ENCODE results near the gene AP3B1.
"Not testable (repeated sequence)": the region's sequence is repeated elsewhere in the genome, so short reads cannot be mapped to it uniquely, and the experiment has no call there.

Gene AP3B1

GRCh38 chr5:78078858-78079257 is 215.6 kb downstream of the AP3B1 start:
- H3K9me3 ChIP-seq (ENCODE audit: low read length), result no peaks in the 10 kb centered on the region

DNA sequence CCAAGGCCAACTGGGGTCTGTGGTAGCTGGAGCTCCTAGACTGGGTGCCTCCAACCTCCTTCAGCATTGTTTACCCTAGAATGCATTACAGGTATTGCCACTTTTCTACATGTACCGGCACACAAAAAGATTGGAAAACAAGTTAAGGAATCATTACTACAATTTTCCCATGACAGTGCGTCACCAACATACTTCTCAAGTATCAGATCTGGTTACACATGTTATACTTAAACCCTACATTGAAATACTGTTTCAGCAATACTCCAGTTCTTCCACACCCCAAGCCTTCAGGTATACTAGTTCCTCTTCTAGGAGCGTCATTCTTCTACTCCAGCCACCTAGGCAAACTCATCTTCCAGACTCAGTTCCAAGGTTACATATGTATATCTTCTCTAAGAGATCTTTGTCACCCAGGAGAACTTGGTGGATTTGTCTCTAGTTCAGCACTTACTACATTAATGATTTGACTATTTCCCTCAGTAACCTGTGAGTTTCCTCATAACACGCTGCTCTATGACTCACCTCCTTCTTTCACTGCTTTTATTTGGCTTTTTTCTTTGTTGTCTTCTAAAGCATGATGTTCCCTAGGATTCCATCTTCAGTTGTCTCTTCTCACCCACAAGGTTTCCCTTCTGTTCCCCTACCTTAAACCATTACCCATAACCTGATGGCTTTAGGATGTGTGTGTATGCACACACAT is 217.0 kb downstream of the AP3B1 start:
- Histone ChIP-seq H3K4me1 (ENCODE audit: insufficient read depth, low read length) (no peaks in the 10 kb centered on the region), H3K36me3 (ENCODE audit: insufficient read depth, low read length) (no peaks in the 10 kb centered on the region), H3K9ac (ENCODE audit: low read length) (no peak overlapping the region), H3K9me3 (ENCODE audit: low read length) (no peaks in the 10 kb centered on the region), H3K4me3 (ENCODE audit: low read depth in 1 of 2, low read length in 2 of 2) (no peak overlapping the region), H3K27me3 (ENCODE audit: control insufficient read depth in 1 of 2, insufficient read depth in 2 of 2, low read length in 2 of 2) (no peaks in the 10 kb centered on the region), H3K27ac (ENCODE audit: low read depth, low read length) (no peak overlapping the region)

More at GRCh38 chr5:78078858-78079257, 215.6 kb downstream of the AP3B1 start:
- no peaks in the 10 kb centered on the region for H3K27me3 ChIP-seq (ENCODE audit: control insufficient read depth in 1 of 2, insufficient read depth in 2 of 2, low read length in 2 of 2)
- H3K9ac ChIP-seq (ENCODE audit: low read length), result no peak overlapping the region
- no peak overlapping the region for H3K4me3 ChIP-seq (ENCODE audit: low read depth in 1 of 2, low read length in 2 of 2)
- H3K36me3 ChIP-seq (ENCODE audit: insufficient read depth, low read length), result no peaks in the 10 kb centered on the region
- H3K27ac ChIP-seq (ENCODE audit: low read depth, low read length), result no peak overlapping the region
- H3K4me1 ChIP-seq (ENCODE audit: insufficient read depth, low read length), result no peaks in the 10 kb centered on the region

GRCh38 chr5:78076351-78076750 is 218.1 kb downstream of the AP3B1 start:
- Histone ChIP-seq H3K4me3 (ENCODE audit: low read depth in 1 of 2, low read length in 2 of 2) (no peak overlapping the region), H3K9ac (ENCODE audit: low read length) (no peak overlapping the region), H3K27ac (ENCODE audit: low read depth, low read length) (no peak overlapping the region), H3K27me3 (ENCODE audit: control insufficient read depth in 1 of 2, insufficient read depth in 2 of 2, low read length in 2 of 2) (no peaks in the 10 kb centered on the region), H3K9me3 (ENCODE audit: low read length) (no peaks in the 10 kb centered on the region), H3K4me1 (ENCODE audit: insufficient read depth, low read length) (no peaks in the 10 kb centered on the region), H3K36me3 (ENCODE audit: insufficient read depth, low read length) (no peaks in the 10 kb centered on the region)

DNA sequence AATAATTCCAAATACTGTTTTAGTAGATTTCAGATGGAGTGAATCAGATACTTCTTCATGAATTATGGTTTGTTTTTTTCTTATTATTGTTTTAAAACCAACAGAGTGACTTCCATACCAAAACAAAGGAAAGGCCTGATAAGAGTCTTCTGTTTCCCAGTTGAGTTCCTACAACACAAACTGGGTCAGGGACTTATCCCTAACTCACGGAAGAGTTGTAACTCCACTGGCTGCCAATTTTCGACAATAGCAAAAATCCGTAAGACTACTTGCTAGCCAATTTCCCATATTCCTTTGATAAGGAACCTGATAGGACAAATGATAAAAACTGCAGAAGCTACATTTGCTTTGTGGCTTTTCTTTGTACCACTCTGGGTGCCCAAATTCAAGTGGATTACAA is 219.2 kb downstream of the AP3B1 start:
- no peak overlapping the region for H3K4me3 ChIP-seq (ENCODE audit: low read depth in 1 of 2, low read length in 2 of 2)
- H3K9me3 ChIP-seq (ENCODE audit: low read length), result no peaks in the 10 kb centered on the region
- no peaks in the 10 kb centered on the region for H3K36me3 ChIP-seq (ENCODE audit: insufficient read depth, low read length)
- H3K9ac ChIP-seq (ENCODE audit: low read length), result no peak overlapping the region
- H3K27me3 ChIP-seq (ENCODE audit: control insufficient read depth in 1 of 2, insufficient read depth in 2 of 2, low read length in 2 of 2), result no peaks in the 10 kb centered on the region
- H3K27ac ChIP-seq (ENCODE audit: low read depth, low read length), result no peak overlapping the region
- H3K4me1 ChIP-seq (ENCODE audit: insufficient read depth, low read length), result no peaks in the 10 kb centered on the region

GRCh38 chr5:78070691-78071090 is 223.8 kb downstream of the AP3B1 start:
- not testable (repeated sequence) for H3K9ac ChIP-seq (ENCODE audit: low read length); H3K4me1 ChIP-seq (ENCODE audit: insufficient read depth, low read length); H3K4me3 ChIP-seq (ENCODE audit: low read depth in 1 of 2, low read length in 2 of 2); H3K36me3 ChIP-seq (ENCODE audit: insufficient read depth, low read length); H3K27me3 ChIP-seq (ENCODE audit: control insufficient read depth in 1 of 2, insufficient read depth in 2 of 2, low read length in 2 of 2); H3K27ac ChIP-seq (ENCODE audit: low read depth, low read length); H3K9me3 ChIP-seq (ENCODE audit: low read length)

DNA sequence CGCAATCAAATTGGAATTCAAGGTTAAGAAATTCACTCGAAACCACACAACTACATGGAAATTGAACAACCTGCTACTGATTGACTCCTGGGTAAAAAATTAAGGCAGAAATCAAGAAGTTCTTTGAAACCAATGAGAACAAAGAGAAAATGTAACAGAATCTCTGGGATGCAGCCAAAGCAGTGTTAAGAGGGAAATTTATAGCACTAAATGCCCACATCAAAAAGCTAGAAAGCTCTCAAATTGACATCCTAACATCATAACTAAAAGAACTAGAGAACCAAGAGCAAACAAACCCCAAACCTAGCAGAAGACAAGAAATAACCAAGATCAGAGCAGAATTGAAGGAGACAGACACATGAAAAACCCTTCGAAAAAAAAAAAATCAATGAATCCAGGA is 226.9 kb downstream of the AP3B1 start:
- H3K27ac ChIP-seq (ENCODE audit: low read depth, low read length); H3K4me1 ChIP-seq (ENCODE audit: insufficient read depth, low read length); H3K36me3 ChIP-seq (ENCODE audit: insufficient read depth, low read length); H3K4me3 ChIP-seq (ENCODE audit: low read depth in 1 of 2, low read length in 2 of 2); H3K9me3 ChIP-seq (ENCODE audit: low read length); H3K27me3 ChIP-seq (ENCODE audit: control insufficient read depth in 1 of 2, insufficient read depth in 2 of 2, low read length in 2 of 2); H3K9ac ChIP-seq (ENCODE audit: low read length): not testable (repeated sequence)

GRCh38 chr5:78066722-78067121 is 227.8 kb downstream of the AP3B1 start:
- not testable (repeated sequence) for H3K9me3 ChIP-seq (ENCODE audit: low read length); H3K27me3 ChIP-seq (ENCODE audit: control insufficient read depth in 1 of 2, insufficient read depth in 2 of 2, low read length in 2 of 2); H3K9ac ChIP-seq (ENCODE audit: low read length); H3K4me1 ChIP-seq (ENCODE audit: insufficient read depth, low read length); H3K27ac ChIP-seq (ENCODE audit: low read depth, low read length); H3K36me3 ChIP-seq (ENCODE audit: insufficient read depth, low read length); H3K4me3 ChIP-seq (ENCODE audit: low read depth in 1 of 2, low read length in 2 of 2)

DNA sequence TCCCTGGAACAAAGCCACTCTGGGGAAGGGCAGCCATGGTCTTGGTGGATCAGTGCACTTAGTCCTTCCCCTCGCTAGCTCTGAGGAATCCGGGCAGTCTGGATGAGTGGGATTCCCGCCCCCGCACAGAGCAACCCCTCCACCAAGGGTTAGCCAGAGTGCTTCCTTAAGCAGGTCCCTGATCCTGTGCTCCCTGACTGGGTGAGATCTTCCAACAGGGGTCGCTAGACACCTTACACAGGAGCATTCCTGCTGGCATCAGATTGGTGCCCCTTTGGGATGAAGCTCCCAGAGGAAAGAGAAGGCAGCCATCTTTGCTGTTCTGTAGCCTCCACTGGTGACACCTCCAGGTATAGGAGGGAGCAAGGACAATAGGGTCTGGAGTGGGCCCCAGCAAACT is 228.8 kb downstream of the AP3B1 start:
- Histone ChIP-seq H3K4me3 (ENCODE audit: low read depth in 1 of 2, low read length in 2 of 2) (no peak overlapping the region), H3K36me3 (ENCODE audit: insufficient read depth, low read length) (no peaks in the 10 kb centered on the region), H3K9me3 (ENCODE audit: low read length) (no peaks in the 10 kb centered on the region), H3K27ac (ENCODE audit: low read depth, low read length) (no peak overlapping the region), H3K9ac (ENCODE audit: low read length) (no peak overlapping the region), H3K27me3 (ENCODE audit: control insufficient read depth in 1 of 2, insufficient read depth in 2 of 2, low read length in 2 of 2) (no peaks in the 10 kb centered on the region), H3K4me1 (ENCODE audit: insufficient read depth, low read length) (no peaks in the 10 kb centered on the region)

- Histone ChIP-seq H3K4me1 (ENCODE audit: insufficient read depth, low read length) (no peaks in the 10 kb centered on the region), H3K36me3 (ENCODE audit: insufficient read depth, low read length) (no peaks in the 10 kb centered on the region), H3K4me3 (ENCODE audit: low read depth in 1 of 2, low read length in 2 of 2) (no peak overlapping the region), H3K9ac (ENCODE audit: low read length) (no peak overlapping the region), H3K27me3 (ENCODE audit: control insufficient read depth in 1 of 2, insufficient read depth in 2 of 2, low read length in 2 of 2) (no peaks in the 10 kb centered on the region), H3K27ac (ENCODE audit: low read depth, low read length) (no peak overlapping the region), H3K9me3 (ENCODE audit: low read length) (no peaks in the 10 kb centered on the region)
Observed at GRCh38 chr5:78064941-78065472, 229.5 kb downstream of the AP3B1 start.

GRCh38 chr5:78063495-78063894 is 231.0 kb downstream of the AP3B1 start:
- no peak overlapping the region for H3K9ac ChIP-seq (ENCODE audit: low read length)
- no peaks in the 10 kb centered on the region for H3K9me3 ChIP-seq (ENCODE audit: low read length)
- no peak overlapping the region for H3K4me3 ChIP-seq (ENCODE audit: low read depth in 1 of 2, low read length in 2 of 2)
- H3K36me3 ChIP-seq (ENCODE audit: insufficient read depth, low read length), result no peaks in the 10 kb centered on the region
- no peaks in the 10 kb centered on the region for H3K27me3 ChIP-seq (ENCODE audit: control insufficient read depth in 1 of 2, insufficient read depth in 2 of 2, low read length in 2 of 2)
- H3K4me1 ChIP-seq (ENCODE audit: insufficient read depth, low read length), result no peaks in the 10 kb centered on the region
- H3K27ac ChIP-seq (ENCODE audit: low read depth, low read length), result no peak overlapping the region

GRCh38 chr5:78062645-78063044 is 231.9 kb downstream of the AP3B1 start:
- Histone ChIP-seq H3K27me3 (ENCODE audit: control insufficient read depth in 1 of 2, insufficient read depth in 2 of 2, low read length in 2 of 2) (no peaks in the 10 kb centered on the region), H3K4me1 (ENCODE audit: insufficient read depth, low read length) (no peaks in the 10 kb centered on the region), H3K9me3 (ENCODE audit: low read length) (no peaks in the 10 kb centered on the region), H3K36me3 (ENCODE audit: insufficient read depth, low read length) (no peaks in the 10 kb centered on the region), H3K9ac (ENCODE audit: low read length) (no peak overlapping the region), H3K27ac (ENCODE audit: low read depth, low read length) (no peak overlapping the region), H3K4me3 (ENCODE audit: low read depth in 1 of 2, low read length in 2 of 2) (no peak overlapping the region)

GRCh38 chr5:78060421-78060820 is 234.1 kb downstream of the AP3B1 start:
- no peak overlapping the region for H3K4me3 ChIP-seq (ENCODE audit: low read depth in 1 of 2, low read length in 2 of 2)
- H3K27me3 ChIP-seq (ENCODE audit: control insufficient read depth in 1 of 2, insufficient read depth in 2 of 2, low read length in 2 of 2), result no peaks in the 10 kb centered on the region
- no peaks in the 10 kb centered on the region for H3K4me1 ChIP-seq (ENCODE audit: insufficient read depth, low read length)
- H3K27ac ChIP-seq (ENCODE audit: low read depth, low read length), result no peak overlapping the region
- no peaks in the 10 kb centered on the region for H3K36me3 ChIP-seq (ENCODE audit: insufficient read depth, low read length)
- no peaks in the 10 kb centered on the region for H3K9me3 ChIP-seq (ENCODE audit: low read length)
- no peak overlapping the region for H3K9ac ChIP-seq (ENCODE audit: low read length)
